H54 (cell line): ENCODE results near the gene PARK7.
"Not testable (repeated sequence)": the region's sequence is repeated elsewhere in the genome, so short reads cannot be mapped to it uniquely, and the experiment has no call there.

Source experiments
- DNase-seq: peaks from one replicate; pipeline ENCODE4 v3.0.0; 2011; ENCODE audit warnings: low spot score, mixed read lengths; ENCODE audit not compliant: insufficient read length
- FAIRE-seq: peaks from 3 replicates; lab custom pipeline; 2011; peaks lifted over from hg19 to GRCh38; lab: Jason Lieb, UNC
- POLR2A ChIP-seq: IDR thresholded peaks from 2 replicates; pipeline ENCODE4 v1.6.1; 2011; ENCODE audit warnings: low read depth, mild to moderate bottlenecking, low read length

PARK7 gene

GRCh38 chr1:7961216-7962013 lies at the start of gene PARK7:
Gene PARK7 (plus strand): TSS chr1:7961711. CDS start chr1:7962786, 1,075 bp downstream.
- TF ChIP-seq POLR2A, result peak; percentile 82
- FAIRE-seq, result peak; percentile 60
- DNase-seq, result peak; percentile 86

GRCh38 chr1:7912145-7912544 lies 49.4 kb upstream of the PARK7 start:
- FAIRE-seq (no peak), DNase-seq (no peak)
- TF ChIP-seq POLR2A, result no peak

GRCh38 chr1:7912743-7913557 lies 48.6 kb upstream of the PARK7 start:
- FAIRE-seq (no peak), DNase-seq (no peak)
- no peak for TF ChIP-seq POLR2A

- FAIRE-seq (no peak), DNase-seq (no peak)
- no peak for TF ChIP-seq POLR2A
These were observed 45.5 kb upstream of the PARK7 start for GRCh38 chr1:7915826-7916500.

DNA sequence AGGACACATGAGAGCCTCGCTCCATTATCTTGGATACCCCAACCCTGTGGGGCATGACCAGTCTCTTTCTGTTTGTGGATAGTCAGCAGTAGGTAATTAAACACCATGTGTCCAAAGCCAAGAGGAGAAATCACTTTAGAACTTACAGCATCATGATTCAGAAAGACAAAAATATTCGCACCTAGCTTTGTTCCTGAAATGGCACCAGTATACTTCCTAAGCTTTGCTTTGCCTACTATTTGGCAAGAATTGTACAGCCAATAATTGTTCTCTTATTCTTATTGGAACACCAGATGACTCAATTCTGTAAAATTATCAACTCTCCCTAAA lies 45.0 kb upstream of the PARK7 start:
- DNase-seq (no peak), FAIRE-seq (no peak)
- TF ChIP-seq POLR2A, result no peak

DNA sequence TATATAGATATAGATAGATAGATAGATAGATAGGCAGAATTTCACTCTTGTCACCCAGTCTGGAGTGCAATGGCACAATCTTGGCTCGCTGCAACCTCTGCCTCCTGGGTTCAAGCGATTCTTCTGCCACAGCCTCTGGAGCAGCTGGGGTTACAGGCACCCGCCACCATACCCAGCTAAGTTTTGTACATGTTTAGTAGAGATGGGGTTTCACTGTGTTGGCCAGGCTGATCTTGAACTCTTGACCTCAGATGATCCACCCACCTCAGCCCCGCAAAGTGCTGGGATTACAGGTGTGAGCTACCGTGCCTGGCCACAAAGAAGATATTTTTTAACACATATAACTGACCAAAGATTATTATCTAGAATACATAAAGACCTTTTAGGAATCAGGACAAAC lies 43.5 kb upstream of the PARK7 start:
- not testable (repeated sequence) for DNase-seq, FAIRE-seq

DNA sequence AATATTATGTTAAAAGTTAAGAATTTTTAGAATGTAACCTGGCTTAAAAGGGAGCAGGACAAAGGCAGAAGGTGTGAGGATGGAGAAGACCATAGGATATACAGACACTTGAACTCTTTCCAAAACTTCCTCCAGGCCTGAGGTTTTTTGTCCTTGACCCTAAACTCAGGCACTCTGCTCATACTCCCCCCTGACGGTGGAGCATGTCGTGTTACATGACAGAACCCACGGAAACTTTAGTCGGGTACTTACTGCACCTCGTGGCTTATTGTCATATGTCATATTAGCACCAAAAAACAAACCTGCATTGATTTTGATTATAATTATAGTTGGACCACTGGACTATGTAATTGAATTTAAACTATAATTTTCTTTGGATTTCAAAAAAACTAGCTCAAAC lies 41.6 kb upstream of the PARK7 start:
- DNase-seq, result no peak

DNA sequence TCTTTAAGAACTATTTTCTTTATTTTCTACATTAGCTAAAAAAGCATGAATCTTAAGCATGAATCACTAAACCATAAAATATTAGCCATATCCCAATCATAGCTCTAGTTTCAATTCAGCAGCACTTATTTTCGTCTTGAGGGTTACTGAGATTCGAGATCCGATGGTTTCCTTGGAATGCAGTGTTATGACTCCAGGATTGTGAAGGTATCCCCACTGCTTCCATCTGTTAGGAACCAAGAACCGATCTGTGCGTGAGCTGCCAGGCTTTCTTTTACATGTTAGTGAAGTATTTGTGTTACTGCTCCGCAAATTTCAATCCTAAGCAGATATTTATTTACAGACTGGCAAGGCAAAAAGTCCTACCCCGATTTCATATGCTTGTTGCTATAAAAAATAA lies 39.7 kb upstream of the PARK7 start:
- TF ChIP-seq POLR2A, result no peak
- FAIRE-seq (no peak), DNase-seq (no peak)

More for the DNA sequence above, 41.6 kb upstream of the PARK7 start:
- no peak for FAIRE-seq
- no peak for TF ChIP-seq POLR2A

DNA sequence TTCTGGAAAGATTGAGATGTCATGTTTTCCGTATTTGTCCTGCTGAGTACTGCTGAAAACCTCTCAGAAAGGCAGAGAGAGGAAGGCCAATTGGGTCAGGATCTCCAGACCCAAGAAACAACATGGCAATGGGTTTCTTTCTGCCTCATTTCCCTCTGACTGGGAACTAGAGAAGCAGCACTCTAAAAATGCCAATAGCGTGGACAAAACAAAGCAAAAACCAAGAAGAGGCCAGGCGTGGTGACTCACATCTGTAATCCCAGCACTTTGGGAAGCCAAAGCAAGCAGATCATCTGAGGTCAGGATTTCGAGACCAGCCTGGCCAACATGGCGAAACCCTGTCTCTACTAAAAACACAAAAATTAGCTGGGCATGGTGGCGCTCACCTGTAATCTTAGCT lies 39.2 kb upstream of the PARK7 start:
- no peak for FAIRE-seq

GRCh38 chr1:7927061-7927460 lies 34.5 kb upstream of the PARK7 start:
- FAIRE-seq, DNase-seq: not testable (repeated sequence)

More for the DNA sequence above, 39.2 kb upstream of the PARK7 start:
- no peak for TF ChIP-seq POLR2A
- DNase-seq, result no peak

DNA sequence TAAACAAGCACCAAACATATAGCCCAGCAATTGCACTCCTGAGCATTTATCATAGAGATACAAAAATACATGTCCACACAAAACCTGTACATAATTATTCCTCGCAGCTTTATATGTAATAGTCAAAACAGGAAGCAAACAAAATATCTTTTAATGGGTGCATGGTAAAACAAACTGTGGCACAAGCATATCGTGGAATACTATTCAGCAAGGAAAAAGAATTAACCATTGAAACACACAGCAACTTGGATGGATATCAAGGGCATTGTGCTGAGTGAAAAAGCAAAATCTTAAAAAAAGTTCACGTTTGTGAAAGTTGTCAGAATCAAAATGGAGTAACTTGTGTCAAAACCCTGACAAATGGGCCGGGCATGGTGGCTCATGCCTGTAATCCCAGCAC lies 33.3 kb upstream of the PARK7 start:
- no peak for TF ChIP-seq POLR2A
- DNase-seq, result no peak
- no peak for FAIRE-seq

- FAIRE-seq, result no peak
- DNase-seq, result no peak
- no peak for TF ChIP-seq POLR2A
These were observed 31.9 kb upstream of the PARK7 start for GRCh38 chr1:7929637-7930036.

DNA sequence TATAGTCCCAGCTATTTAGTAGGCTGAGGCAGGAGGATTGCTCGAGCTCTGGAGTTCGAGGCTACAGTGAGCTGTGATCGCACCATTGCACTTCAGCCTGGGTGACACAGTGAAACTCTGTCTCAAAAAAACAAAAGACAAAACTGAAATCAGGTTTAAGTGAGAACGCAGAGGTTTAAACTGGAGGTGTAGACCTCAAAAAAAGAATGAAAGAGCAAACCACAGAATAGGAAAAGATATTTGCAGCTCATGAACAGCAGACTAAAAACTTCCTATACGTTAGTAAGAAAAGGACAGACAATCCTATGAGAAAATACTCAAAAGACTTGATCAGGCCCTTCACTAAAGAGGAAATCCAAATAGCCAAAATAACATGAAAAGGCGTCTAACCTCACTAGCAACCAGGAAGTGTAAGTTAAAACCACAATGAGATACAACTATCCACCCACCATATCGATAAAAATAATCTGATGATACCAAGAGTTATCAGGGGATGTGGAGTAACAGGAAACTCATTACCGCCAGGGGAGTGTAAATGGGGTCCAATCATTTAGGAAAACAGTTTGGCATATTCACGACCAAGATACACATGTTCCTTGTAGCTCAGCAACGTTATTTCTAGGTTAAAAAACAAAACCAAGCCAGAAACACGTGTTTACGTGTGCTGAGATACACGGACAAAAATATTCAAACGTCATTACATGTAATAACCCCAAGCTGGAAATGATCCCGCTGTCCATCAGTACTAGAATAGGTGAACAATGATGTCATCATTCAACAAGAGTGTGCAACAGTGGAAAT lies 30.7 kb upstream of the PARK7 start:
- TF ChIP-seq POLR2A, result no peak
- FAIRE-seq (no peak), DNase-seq (no peak)

GRCh38 chr1:7931446-7931812 lies 30.1 kb upstream of the PARK7 start:
- DNase-seq (no peak), FAIRE-seq (no peak)
- TF ChIP-seq POLR2A, result no peak
